ENCODE data around the gene AUP1. TPM values are rescaled to one million over a fixed set of nuclear protein-coding genes. Genes with fewer than 3 reads are reported as not detected.

AUP1 gene
- total and polyA plus RNA-seq, 2 of the 8 experiments (the other 6 are each of a cell fraction or from before 2014, with no cell fraction given) = 83.4 to 121 TPM

Other genes starting within 250 kb of the AUP1 start
- gene SLC4A5, start 186.3 kb downstream of the AUP1 start, total RNA-seq (2021; fragmentation: NEBNext Ultra II Directional; extraction: Animal tissue kit (Norgen Biotek cat#: 25700)) = 0.52 and 0.86 TPM in 2 replicates
- 0.42 TPM in 2 replicates for gene SLC4A5, start 186.3 kb downstream of the AUP1 start, polyA plus RNA-seq (2011; rRNA removed)
- gene DCTN1, start 149.4 kb downstream of the AUP1 start, total RNA-seq (2021; fragmentation: NEBNext Ultra II Directional; extraction: Animal tissue kit (Norgen Biotek cat#: 25700)) = 156 and 162 TPM in 2 replicates
- 105 and 155 TPM in 2 replicates for gene DCTN1, start 149.4 kb downstream of the AUP1 start, polyA plus RNA-seq (2011; rRNA removed)
- 3.3 and 3.8 TPM in 2 replicates for gene C2orf81, start 108.1 kb downstream of the AUP1 start, total RNA-seq (2021; fragmentation: NEBNext Ultra II Directional; extraction: Animal tissue kit (Norgen Biotek cat#: 25700))
- 1.6 and 2.4 TPM in 2 replicates for gene C2orf81, start 108.1 kb downstream of the AUP1 start, polyA plus RNA-seq (2011; rRNA removed)
- gene WDR54, start 108.0 kb downstream of the AUP1 start, total RNA-seq (2021; fragmentation: NEBNext Ultra II Directional; extraction: Animal tissue kit (Norgen Biotek cat#: 25700)) = 41.6 and 45.0 TPM in 2 replicates
- 125 and 142 TPM in 2 replicates for gene WDR54, start 108.0 kb downstream of the AUP1 start, polyA plus RNA-seq (2011; rRNA removed)
- 53.5 and 54.1 TPM in 2 replicates for gene RTKN, start 87.8 kb downstream of the AUP1 start, total RNA-seq (2021; fragmentation: NEBNext Ultra II Directional; extraction: Animal tissue kit (Norgen Biotek cat#: 25700))
- 40.2 and 60.1 TPM in 2 replicates for gene RTKN, start 87.8 kb downstream of the AUP1 start, polyA plus RNA-seq (2011; rRNA removed)
- 17.5 and 18.5 TPM in 2 replicates for gene INO80B, start 74.6 kb downstream of the AUP1 start, total RNA-seq (2021; fragmentation: NEBNext Ultra II Directional; extraction: Animal tissue kit (Norgen Biotek cat#: 25700))
- 3.9 and 8.5 TPM in 2 replicates for gene INO80B, start 74.6 kb downstream of the AUP1 start, polyA plus RNA-seq (2011; rRNA removed)
- 51.4 and 57.2 TPM in 2 replicates for gene WBP1, start 71.3 kb downstream of the AUP1 start, total RNA-seq (2021; fragmentation: NEBNext Ultra II Directional; extraction: Animal tissue kit (Norgen Biotek cat#: 25700))
- 190 and 301 TPM in 2 replicates for gene WBP1, start 71.3 kb downstream of the AUP1 start, polyA plus RNA-seq (2011; rRNA removed)
- gene MOGS, start 64.3 kb downstream of the AUP1 start, total RNA-seq (2021; fragmentation: NEBNext Ultra II Directional; extraction: Animal tissue kit (Norgen Biotek cat#: 25700)) = 50.3 and 51.0 TPM in 2 replicates
- 44.3 and 59.9 TPM in 2 replicates for gene MOGS, start 64.3 kb downstream of the AUP1 start, polyA plus RNA-seq (2011; rRNA removed)
- gene MRPL53, start 57.0 kb downstream of the AUP1 start, total RNA-seq (2021; fragmentation: NEBNext Ultra II Directional; extraction: Animal tissue kit (Norgen Biotek cat#: 25700)) = 46.3 and 50.2 TPM in 2 replicates
- gene MRPL53, start 57.0 kb downstream of the AUP1 start, polyA plus RNA-seq (2011; rRNA removed) = 36.6 and 59.8 TPM in 2 replicates
- gene CCDC142, start 46.7 kb downstream of the AUP1 start, total RNA-seq (2021; fragmentation: NEBNext Ultra II Directional; extraction: Animal tissue kit (Norgen Biotek cat#: 25700)) = 10.7 and 12.1 TPM in 2 replicates
- gene CCDC142, start 46.7 kb downstream of the AUP1 start, polyA plus RNA-seq (2011; rRNA removed) = 6.0 and 6.7 TPM in 2 replicates
- gene TTC31, start 46.6 kb downstream of the AUP1 start, total RNA-seq (2021; fragmentation: NEBNext Ultra II Directional; extraction: Animal tissue kit (Norgen Biotek cat#: 25700)) = 27.4 and 28.8 TPM in 2 replicates
- gene TTC31, start 46.6 kb downstream of the AUP1 start, polyA plus RNA-seq (2011; rRNA removed) = 29.9 and 36.1 TPM in 2 replicates
- 0.55 TPM in 1 of 2 replicates, not detected in the other for gene LBX2, start 30.1 kb downstream of the AUP1 start, total RNA-seq (2021; fragmentation: NEBNext Ultra II Directional; extraction: Animal tissue kit (Norgen Biotek cat#: 25700))
- gene LBX2, start 30.1 kb downstream of the AUP1 start, polyA plus RNA-seq (2011; rRNA removed) = 0.27 and 0.42 TPM in 2 replicates
- 10.0 and 13.8 TPM in 2 replicates for gene PCGF1, start 22.0 kb downstream of the AUP1 start, total RNA-seq (2021; fragmentation: NEBNext Ultra II Directional; extraction: Animal tissue kit (Norgen Biotek cat#: 25700))
- 12.1 and 23.7 TPM in 2 replicates for gene PCGF1, start 22.0 kb downstream of the AUP1 start, polyA plus RNA-seq (2011; rRNA removed)
- 0.15 and 0.17 TPM in 2 replicates for gene TLX2, start 15.3 kb downstream of the AUP1 start, total RNA-seq (2021; fragmentation: NEBNext Ultra II Directional; extraction: Animal tissue kit (Norgen Biotek cat#: 25700))
- gene TLX2, start 15.3 kb downstream of the AUP1 start, polyA plus RNA-seq (2011; rRNA removed) = 0.06 and 0.17 TPM in 2 replicates
- gene DQX1, start 3.5 kb downstream of the AUP1 start, total RNA-seq (2021; fragmentation: NEBNext Ultra II Directional; extraction: Animal tissue kit (Norgen Biotek cat#: 25700)) = 0.57 and 0.76 TPM in 2 replicates
- 1.1 TPM in 2 replicates for gene DQX1, start 3.5 kb downstream of the AUP1 start, polyA plus RNA-seq (2011; rRNA removed)
- 21.6 and 24.6 TPM in 2 replicates for gene HTRA2, start 227 bp upstream of the AUP1 start, total RNA-seq (2021; fragmentation: NEBNext Ultra II Directional; extraction: Animal tissue kit (Norgen Biotek cat#: 25700))
- gene HTRA2, start 227 bp upstream of the AUP1 start, polyA plus RNA-seq (2011; rRNA removed) = 37.6 TPM in 2 replicates
- 19.5 and 22.4 TPM in 2 replicates for gene LOXL3, start 24.2 kb upstream of the AUP1 start, total RNA-seq (2021; fragmentation: NEBNext Ultra II Directional; extraction: Animal tissue kit (Norgen Biotek cat#: 25700))
- gene LOXL3, start 24.2 kb upstream of the AUP1 start, polyA plus RNA-seq (2011; rRNA removed) = 22.1 and 27.2 TPM in 2 replicates
- 11.4 and 14.3 TPM in 2 replicates for gene DOK1, start 25.0 kb upstream of the AUP1 start, total RNA-seq (2021; fragmentation: NEBNext Ultra II Directional; extraction: Animal tissue kit (Norgen Biotek cat#: 25700))
- 11.0 and 16.5 TPM in 2 replicates for gene DOK1, start 25.0 kb upstream of the AUP1 start, polyA plus RNA-seq (2011; rRNA removed)
- 4.8 and 5.1 TPM in 2 replicates for gene M1AP, start 118.6 kb upstream of the AUP1 start, total RNA-seq (2021; fragmentation: NEBNext Ultra II Directional; extraction: Animal tissue kit (Norgen Biotek cat#: 25700))
- 4.8 and 6.6 TPM in 2 replicates for gene M1AP, start 118.6 kb upstream of the AUP1 start, polyA plus RNA-seq (2011; rRNA removed)
- 3.1 and 3.4 TPM in 2 replicates for gene SEMA4F, start 124.5 kb upstream of the AUP1 start, total RNA-seq (2021; fragmentation: NEBNext Ultra II Directional; extraction: Animal tissue kit (Norgen Biotek cat#: 25700))
- gene SEMA4F, start 124.5 kb upstream of the AUP1 start, polyA plus RNA-seq (2011; rRNA removed) = 3.3 and 4.3 TPM in 2 replicates